HG03108 (cell line): ENCODE measurements around the gene GLG1.

Experiments used
- ATAC-seq: cut with Tn5 transposase; IDR thresholded peaks from one replicate; pipeline ENCODE4 v1.9.1; 2021; ENCODE audit warnings: moderate library complexity; ENCODE audit not compliant: unreplicated experiment

GLG1 gene

GRCh38 chr16:74611721-74612120 lies 4.8 kb upstream of the GLG1 start:
- ATAC-seq, result no peak

- ATAC-seq, result no peak
These were observed 2.0 kb upstream of the GLG1 start for GRCh38 chr16:74608944-74609343.

GRCh38 chr16:74608381-74608780 lies 1.5 kb upstream of the GLG1 start:
- no peak for ATAC-seq

GRCh38 chr16:74607962-74608356 lies 1.0 kb upstream of the GLG1 start:
- no peak for ATAC-seq

- no peak for ATAC-seq
These were observed 522 bp upstream of the GLG1 start for GRCh38 chr16:74607310-74607961.

GRCh38 chr16:74605746-74606520 lies 981 bp downstream of the GLG1 start:
- no peak for ATAC-seq

GRCh38 chr16:74605332-74605731 lies 1.6 kb downstream of the GLG1 start:
- ATAC-seq, result no peak

GRCh38 chr16:74603848-74604247 lies 3.1 kb downstream of the GLG1 start:
- no peak for ATAC-seq

- peak; percentile 72 for ATAC-seq
These were observed 5.6 kb downstream of the GLG1 start for GRCh38 chr16:74601126-74601871.

GRCh38 chr16:74596586-74596985 lies 10.3 kb downstream of the GLG1 start:
- no peak for ATAC-seq

- ATAC-seq, result no peak
These were observed 14.1 kb downstream of the GLG1 start for GRCh38 chr16:74592847-74593246.

- no peak for ATAC-seq
These were observed 14.9 kb downstream of the GLG1 start for GRCh38 chr16:74591876-74592650.

- no peak for ATAC-seq
These were observed 20.0 kb downstream of the GLG1 start for GRCh38 chr16:74586948-74587347.

GRCh38 chr16:74585846-74586443 lies 21.0 kb downstream of the GLG1 start:
- ATAC-seq, result no peak

- ATAC-seq, result no peak
These were observed 22.8 kb downstream of the GLG1 start for GRCh38 chr16:74583926-74584666.

- ATAC-seq, result no peak
These were observed 23.9 kb downstream of the GLG1 start for GRCh38 chr16:74582970-74583369.

- ATAC-seq, result peak; percentile 51
These were observed 26.1 kb downstream of the GLG1 start for GRCh38 chr16:74580833-74581232.

GRCh38 chr16:74578838-74579237 lies 28.1 kb downstream of the GLG1 start:
- ATAC-seq, result no peak

GRCh38 chr16:74578433-74578832 lies 28.5 kb downstream of the GLG1 start:
- no peak for ATAC-seq

GRCh38 chr16:74577882-74578366 lies 29.0 kb downstream of the GLG1 start:
- ATAC-seq, result no peak
